ENCODE measurements around the gene LBR.

The LBR gene

DNA sequence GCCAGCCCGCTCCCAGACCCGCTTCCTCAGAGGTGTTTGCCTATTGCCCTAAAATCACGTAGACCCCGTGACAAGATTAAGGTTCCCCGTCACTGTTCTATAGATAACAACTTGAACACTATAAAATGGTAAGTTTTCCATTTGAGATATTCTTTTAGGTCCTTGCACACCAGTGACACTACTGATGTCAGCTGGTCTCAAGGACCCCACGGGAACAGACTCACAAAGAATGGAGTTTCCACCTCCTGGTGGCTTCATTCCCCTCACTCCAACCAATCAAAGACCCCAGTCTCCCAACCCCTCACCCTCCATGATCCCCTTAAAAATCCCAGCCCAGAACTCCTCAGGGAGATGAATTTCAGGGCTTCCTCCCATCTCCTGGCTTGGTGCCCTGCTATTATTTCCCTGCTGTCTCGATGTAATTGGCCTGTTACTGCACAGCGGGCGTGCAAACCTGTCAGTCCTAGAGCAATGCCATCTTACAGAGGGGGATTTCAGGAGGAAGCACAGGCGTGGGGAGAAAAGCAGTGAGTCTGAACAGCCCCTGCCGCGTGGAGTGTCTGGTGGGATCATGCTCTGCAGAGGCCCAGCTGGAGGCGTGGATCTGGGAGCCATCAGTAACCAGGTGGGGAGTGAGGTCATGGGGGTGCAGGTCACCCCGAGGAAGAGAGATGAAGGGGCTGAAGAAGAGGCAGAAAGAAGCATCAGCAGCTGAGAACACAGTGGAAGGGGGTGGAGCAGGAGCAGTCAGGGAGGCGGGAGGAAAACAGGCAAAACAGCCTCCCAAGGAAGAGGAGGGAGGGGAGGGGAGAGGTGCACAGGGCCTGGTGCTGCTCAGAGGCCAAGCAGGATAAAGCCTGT is 35.1 kb upstream of the LBR start (continued):
- TF ChIP-seq, protein P1, sequence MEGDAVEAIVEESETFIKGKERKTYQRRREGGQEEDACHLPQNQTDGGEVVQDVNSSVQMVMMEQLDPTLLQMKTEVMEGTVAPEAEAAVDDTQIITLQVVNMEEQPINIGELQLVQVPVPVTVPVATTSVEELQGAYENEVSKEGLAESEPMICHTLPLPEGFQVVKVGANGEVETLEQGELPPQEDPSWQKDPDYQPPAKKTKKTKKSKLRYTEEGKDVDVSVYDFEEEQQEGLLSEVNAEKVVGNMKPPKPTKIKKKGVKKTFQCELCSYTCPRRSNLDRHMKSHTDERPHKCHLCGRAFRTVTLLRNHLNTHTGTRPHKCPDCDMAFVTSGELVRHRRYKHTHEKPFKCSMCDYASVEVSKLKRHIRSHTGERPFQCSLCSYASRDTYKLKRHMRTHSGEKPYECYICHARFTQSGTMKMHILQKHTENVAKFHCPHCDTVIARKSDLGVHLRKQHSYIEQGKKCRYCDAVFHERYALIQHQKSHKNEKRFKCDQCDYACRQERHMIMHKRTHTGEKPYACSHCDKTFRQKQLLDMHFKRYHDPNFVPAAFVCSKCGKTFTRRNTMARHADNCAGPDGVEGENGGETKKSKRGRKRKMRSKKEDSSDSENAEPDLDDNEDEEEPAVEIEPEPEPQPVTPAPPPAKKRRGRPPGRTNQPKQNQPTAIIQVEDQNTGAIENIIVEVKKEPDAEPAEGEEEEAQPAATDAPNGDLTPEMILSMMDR (tag by site-specific recombination; IDR thresholded peaks at IDR 0.05) = no peak
- TF ChIP-seq ZNF184 (tag by site-specific recombination; IDR thresholded peaks at IDR 0.05) (peak; percentile 82; the same call in 1 of the 2 replicates), IKZF3 (tag by site-specific recombination; IDR thresholded peaks at IDR 0.05) (peak; percentile 63), ZNF558 (tag by site-specific recombination; IDR thresholded peaks at IDR 0.05) (0 out of 2 replicates have a peak, but pooled peaks have one; percentile 32), GLIS1 (tag by site-specific recombination; IDR thresholded peaks at IDR 0.05) (peak; percentile 59), ZNF2 (tag by site-specific recombination; IDR thresholded peaks at IDR 0.05) (peak; percentile 78; the same call in 1 of the 2 replicates), ZNF658 (tag by site-specific recombination; IDR thresholded peaks at IDR 0.05) (no peak), ZNF610 (tag by site-specific recombination; IDR thresholded peaks at IDR 0.05; ENCODE audit: borderline replicate concordance) (no peak; the same call in 1 of the 2 replicates), REPIN1 (tag by site-specific recombination; IDR thresholded peaks at IDR 0.05; ENCODE audit: low read depth) (no peak), ZNF777 (tag by site-specific recombination; IDR thresholded peaks at IDR 0.05; ENCODE audit: borderline replicate concordance) (no peak), ZNF837 (tag by site-specific recombination; IDR thresholded peaks at IDR 0.05) (no peak), OSR2 (tag by site-specific recombination; IDR thresholded peaks at IDR 0.05) (peak; percentile 59), ZBTB8A (tag by site-specific recombination; IDR thresholded peaks at IDR 0.05) (peak; percentile 63), ZNF423 (tag by site-specific recombination; IDR thresholded peaks at IDR 0.05) (peak; percentile 65; the same call in 1 of the 2 replicates), ZNF335 (tag by site-specific recombination; conservative IDR thresholded peaks at IDR 0.05) (peak; percentile 98)
- TF ChIP-seq, protein P2, sequence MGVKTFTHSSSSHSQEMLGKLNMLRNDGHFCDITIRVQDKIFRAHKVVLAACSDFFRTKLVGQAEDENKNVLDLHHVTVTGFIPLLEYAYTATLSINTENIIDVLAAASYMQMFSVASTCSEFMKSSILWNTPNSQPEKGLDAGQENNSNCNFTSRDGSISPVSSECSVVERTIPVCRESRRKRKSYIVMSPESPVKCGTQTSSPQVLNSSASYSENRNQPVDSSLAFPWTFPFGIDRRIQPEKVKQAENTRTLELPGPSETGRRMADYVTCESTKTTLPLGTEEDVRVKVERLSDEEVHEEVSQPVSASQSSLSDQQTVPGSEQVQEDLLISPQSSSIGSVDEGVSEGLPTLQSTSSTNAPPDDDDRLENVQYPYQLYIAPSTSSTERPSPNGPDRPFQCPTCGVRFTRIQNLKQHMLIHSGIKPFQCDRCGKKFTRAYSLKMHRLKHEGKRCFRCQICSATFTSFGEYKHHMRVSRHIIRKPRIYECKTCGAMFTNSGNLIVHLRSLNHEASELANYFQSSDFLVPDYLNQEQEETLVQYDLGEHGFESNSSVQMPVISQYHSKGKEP (tag by site-specific recombination; IDR thresholded peaks at IDR 0.05) = peak; percentile 67; the same call in 1 of the 2 replicates
- TF ChIP-seq, protein P3, sequence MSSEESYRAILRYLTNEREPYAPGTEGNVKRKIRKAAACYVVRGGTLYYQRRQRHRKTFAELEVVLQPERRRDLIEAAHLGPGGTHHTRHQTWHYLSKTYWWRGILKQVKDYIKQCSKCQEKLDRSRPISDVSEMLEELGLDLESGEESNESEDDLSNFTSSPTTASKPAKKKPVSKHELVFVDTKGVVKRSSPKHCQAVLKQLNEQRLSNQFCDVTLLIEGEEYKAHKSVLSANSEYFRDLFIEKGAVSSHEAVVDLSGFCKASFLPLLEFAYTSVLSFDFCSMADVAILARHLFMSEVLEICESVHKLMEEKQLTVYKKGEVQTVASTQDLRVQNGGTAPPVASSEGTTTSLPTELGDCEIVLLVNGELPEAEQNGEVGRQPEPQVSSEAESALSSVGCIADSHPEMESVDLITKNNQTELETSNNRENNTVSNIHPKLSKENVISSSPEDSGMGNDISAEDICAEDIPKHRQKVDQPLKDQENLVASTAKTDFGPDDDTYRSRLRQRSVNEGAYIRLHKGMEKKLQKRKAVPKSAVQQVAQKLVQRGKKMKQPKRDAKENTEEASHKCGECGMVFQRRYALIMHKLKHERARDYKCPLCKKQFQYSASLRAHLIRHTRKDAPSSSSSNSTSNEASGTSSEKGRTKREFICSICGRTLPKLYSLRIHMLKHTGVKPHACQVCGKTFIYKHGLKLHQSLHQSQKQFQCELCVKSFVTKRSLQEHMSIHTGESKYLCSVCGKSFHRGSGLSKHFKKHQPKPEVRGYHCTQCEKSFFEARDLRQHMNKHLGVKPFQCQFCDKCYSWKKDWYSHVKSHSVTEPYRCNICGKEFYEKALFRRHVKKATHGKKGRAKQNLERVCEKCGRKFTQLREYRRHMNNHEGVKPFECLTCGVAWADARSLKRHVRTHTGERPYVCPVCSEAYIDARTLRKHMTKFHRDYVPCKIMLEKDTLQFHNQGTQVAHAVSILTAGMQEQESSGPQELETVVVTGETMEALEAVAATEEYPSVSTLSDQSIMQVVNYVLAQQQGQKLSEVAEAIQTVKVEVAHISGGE (tag by site-specific recombination; conservative IDR thresholded peaks at IDR 0.05; ENCODE audit: low read depth) = 0 out of 2 replicates have a peak, but pooled peaks have one; percentile 3
- TF ChIP-seq, protein P4, sequence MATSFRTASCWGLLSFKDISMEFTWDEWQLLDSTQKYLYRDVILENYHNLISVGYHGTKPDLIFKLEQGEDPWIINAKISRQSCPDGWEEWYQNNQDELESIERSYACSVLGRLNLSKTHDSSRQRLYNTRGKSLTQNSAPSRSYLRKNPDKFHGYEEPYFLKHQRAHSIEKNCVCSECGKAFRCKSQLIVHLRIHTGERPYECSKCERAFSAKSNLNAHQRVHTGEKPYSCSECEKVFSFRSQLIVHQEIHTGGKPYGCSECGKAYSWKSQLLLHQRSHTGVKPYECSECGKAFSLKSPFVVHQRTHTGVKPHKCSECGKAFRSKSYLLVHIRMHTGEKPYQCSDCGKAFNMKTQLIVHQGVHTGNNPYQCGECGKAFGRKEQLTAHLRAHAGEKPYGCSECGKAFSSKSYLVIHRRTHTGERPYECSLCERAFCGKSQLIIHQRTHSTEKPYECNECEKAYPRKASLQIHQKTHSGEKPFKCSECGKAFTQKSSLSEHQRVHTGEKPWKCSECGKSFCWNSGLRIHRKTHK (tag by site-specific recombination; IDR thresholded peaks at IDR 0.05) = no peak
- TF ChIP-seq, protein P5, sequence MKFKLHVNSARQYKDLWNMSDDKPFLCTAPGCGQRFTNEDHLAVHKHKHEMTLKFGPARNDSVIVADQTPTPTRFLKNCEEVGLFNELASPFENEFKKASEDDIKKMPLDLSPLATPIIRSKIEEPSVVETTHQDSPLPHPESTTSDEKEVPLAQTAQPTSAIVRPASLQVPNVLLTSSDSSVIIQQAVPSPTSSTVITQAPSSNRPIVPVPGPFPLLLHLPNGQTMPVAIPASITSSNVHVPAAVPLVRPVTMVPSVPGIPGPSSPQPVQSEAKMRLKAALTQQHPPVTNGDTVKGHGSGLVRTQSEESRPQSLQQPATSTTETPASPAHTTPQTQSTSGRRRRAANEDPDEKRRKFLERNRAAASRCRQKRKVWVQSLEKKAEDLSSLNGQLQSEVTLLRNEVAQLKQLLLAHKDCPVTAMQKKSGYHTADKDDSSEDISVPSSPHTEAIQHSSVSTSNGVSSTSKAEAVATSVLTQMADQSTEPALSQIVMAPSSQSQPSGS (tag by site-specific recombination; IDR thresholded peaks at IDR 0.05; ENCODE audit: low read depth) = no peak
- TF ChIP-seq, protein P6, sequence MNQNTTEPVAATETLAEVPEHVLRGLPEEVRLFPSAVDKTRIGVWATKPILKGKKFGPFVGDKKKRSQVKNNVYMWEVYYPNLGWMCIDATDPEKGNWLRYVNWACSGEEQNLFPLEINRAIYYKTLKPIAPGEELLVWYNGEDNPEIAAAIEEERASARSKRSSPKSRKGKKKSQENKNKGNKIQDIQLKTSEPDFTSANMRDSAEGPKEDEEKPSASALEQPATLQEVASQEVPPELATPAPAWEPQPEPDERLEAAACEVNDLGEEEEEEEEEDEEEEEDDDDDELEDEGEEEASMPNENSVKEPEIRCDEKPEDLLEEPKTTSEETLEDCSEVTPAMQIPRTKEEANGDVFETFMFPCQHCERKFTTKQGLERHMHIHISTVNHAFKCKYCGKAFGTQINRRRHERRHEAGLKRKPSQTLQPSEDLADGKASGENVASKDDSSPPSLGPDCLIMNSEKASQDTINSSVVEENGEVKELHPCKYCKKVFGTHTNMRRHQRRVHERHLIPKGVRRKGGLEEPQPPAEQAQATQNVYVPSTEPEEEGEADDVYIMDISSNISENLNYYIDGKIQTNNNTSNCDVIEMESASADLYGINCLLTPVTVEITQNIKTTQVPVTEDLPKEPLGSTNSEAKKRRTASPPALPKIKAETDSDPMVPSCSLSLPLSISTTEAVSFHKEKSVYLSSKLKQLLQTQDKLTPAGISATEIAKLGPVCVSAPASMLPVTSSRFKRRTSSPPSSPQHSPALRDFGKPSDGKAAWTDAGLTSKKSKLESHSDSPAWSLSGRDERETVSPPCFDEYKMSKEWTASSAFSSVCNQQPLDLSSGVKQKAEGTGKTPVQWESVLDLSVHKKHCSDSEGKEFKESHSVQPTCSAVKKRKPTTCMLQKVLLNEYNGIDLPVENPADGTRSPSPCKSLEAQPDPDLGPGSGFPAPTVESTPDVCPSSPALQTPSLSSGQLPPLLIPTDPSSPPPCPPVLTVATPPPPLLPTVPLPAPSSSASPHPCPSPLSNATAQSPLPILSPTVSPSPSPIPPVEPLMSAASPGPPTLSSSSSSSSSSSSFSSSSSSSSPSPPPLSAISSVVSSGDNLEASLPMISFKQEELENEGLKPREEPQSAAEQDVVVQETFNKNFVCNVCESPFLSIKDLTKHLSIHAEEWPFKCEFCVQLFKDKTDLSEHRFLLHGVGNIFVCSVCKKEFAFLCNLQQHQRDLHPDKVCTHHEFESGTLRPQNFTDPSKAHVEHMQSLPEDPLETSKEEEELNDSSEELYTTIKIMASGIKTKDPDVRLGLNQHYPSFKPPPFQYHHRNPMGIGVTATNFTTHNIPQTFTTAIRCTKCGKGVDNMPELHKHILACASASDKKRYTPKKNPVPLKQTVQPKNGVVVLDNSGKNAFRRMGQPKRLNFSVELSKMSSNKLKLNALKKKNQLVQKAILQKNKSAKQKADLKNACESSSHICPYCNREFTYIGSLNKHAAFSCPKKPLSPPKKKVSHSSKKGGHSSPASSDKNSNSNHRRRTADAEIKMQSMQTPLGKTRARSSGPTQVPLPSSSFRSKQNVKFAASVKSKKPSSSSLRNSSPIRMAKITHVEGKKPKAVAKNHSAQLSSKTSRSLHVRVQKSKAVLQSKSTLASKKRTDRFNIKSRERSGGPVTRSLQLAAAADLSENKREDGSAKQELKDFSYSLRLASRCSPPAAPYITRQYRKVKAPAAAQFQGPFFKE (tag by site-specific recombination; IDR thresholded peaks at IDR 0.05; ENCODE audit: borderline replicate concordance) = no peak; the same call in 1 of the 2 replicates

All from HEK293 (cell line).